Measurements from ENCODE around the gene SYNPR.

Gene SYNPR

GRCh38 chr3:63413523-63413922 lies 135.4 kb downstream of the SYNPR start:
- peak; percentile 9 for DNase-seq (ENCODE audit: low read depth, low spot score)
- no peaks in the 10 kb centered on the region; the same call in 1 of the 2 replicates for H3K4me1 ChIP-seq (ENCODE audit: control insufficient read depth, insufficient read depth, low read length)
- H3K36me3 ChIP-seq (ENCODE audit: control insufficient read depth, insufficient read depth, low read length) = no peaks in the 10 kb centered on the region
- no peak overlapping the region for H3K4me3 ChIP-seq (ENCODE audit: low read length)
- no peaks in the 10 kb centered on the region for H3K9me3 ChIP-seq (ENCODE audit: control insufficient read depth, insufficient read depth, low read length)
- no peaks in the 10 kb centered on the region for H3K27me3 ChIP-seq (ENCODE audit: control insufficient read depth, insufficient read depth, low read length)
- H3K27ac ChIP-seq (ENCODE audit: low read length) = no peak overlapping the region

DNA sequence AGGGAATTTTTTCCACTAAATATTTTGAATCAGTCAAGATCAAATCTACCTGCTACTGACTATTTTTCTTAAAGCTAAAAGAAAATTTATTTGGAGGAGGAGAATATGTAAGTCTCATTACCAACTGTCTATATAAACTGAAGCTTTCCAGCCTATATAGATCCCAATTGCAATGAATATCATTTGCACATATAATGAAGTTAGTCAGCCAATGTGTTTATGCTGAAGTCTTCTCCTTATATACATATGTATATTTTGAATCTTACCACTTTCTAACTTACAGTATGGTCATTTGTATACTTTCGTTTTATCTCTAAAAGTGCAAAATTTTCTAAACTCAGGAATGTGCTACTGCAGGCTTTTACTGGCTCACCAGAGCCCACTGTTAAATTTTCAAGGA lies 136.5 kb downstream of the SYNPR start:
- Histone ChIP-seq H3K4me3 (ENCODE audit: low read length) (no peak overlapping the region), H3K9me3 (ENCODE audit: control insufficient read depth, insufficient read depth, low read length) (no peaks in the 10 kb centered on the region), H3K4me1 (ENCODE audit: control insufficient read depth, insufficient read depth, low read length) (no peaks in the 10 kb centered on the region; the same call in 1 of the 2 replicates), H3K27me3 (ENCODE audit: control insufficient read depth, insufficient read depth, low read length) (no peaks in the 10 kb centered on the region), H3K36me3 (ENCODE audit: control insufficient read depth, insufficient read depth, low read length) (no peaks in the 10 kb centered on the region), H3K27ac (ENCODE audit: low read length) (no peak overlapping the region)
- no CpG with 5 or more reads among the region's 1 CpG for WGBS (ENCODE audit: insufficient coverage, insufficient read length)
- DNase-seq (ENCODE audit: low read depth, low spot score) = no peak

DNA sequence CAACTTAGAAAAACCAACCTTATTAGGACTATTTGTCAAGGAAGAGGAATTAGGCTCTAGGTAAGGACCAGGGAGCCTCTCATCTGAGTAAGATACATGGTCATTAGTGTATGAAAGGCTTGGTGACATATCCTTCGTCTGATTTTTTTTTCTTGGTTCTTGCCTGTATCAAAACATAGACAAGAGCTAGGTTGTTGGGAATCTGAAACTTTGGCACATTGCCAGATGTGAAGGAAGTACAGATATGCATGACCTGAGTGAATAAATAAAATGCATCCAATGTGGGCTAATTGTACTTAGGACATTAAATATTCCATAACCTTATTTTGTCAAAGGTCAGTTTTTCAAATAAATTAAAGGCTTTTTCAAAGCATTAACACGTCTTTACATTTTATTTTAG lies 151.8 kb downstream of the SYNPR start:
- no peaks in the 10 kb centered on the region for H3K4me1 ChIP-seq (ENCODE audit: control insufficient read depth, insufficient read depth, low read length)
- no CpG with 5 or more reads among the region's 2 CpGs for WGBS (ENCODE audit: insufficient coverage, insufficient read length)
- DNase-seq (ENCODE audit: low read depth, low spot score) = no peak
- no peak overlapping the region for H3K4me3 ChIP-seq (ENCODE audit: low read length)
- no peaks in the 10 kb centered on the region for H3K36me3 ChIP-seq (ENCODE audit: control insufficient read depth, insufficient read depth, low read length)
- no peaks in the 10 kb centered on the region for H3K9me3 ChIP-seq (ENCODE audit: control insufficient read depth, insufficient read depth, low read length)
- H3K27ac ChIP-seq (ENCODE audit: low read length) = no peak overlapping the region
- H3K27me3 ChIP-seq (ENCODE audit: control insufficient read depth, insufficient read depth, low read length) = no peaks in the 10 kb centered on the region

- Histone ChIP-seq H3K27ac (ENCODE audit: low read length) (no peak overlapping the region), H3K4me1 (ENCODE audit: control insufficient read depth, insufficient read depth, low read length) (no peaks in the 10 kb centered on the region), H3K27me3 (ENCODE audit: control insufficient read depth, insufficient read depth, low read length) (no peaks in the 10 kb centered on the region), H3K36me3 (ENCODE audit: control insufficient read depth, insufficient read depth, low read length) (no peaks in the 10 kb centered on the region), H3K4me3 (ENCODE audit: low read length) (no peak overlapping the region), H3K9me3 (ENCODE audit: control insufficient read depth, insufficient read depth, low read length) (no peaks in the 10 kb centered on the region)
- DNase-seq (ENCODE audit: low read depth, low spot score) = no peak
These were observed 152.8 kb downstream of the SYNPR start for GRCh38 chr3:63430875-63431274.

DNA sequence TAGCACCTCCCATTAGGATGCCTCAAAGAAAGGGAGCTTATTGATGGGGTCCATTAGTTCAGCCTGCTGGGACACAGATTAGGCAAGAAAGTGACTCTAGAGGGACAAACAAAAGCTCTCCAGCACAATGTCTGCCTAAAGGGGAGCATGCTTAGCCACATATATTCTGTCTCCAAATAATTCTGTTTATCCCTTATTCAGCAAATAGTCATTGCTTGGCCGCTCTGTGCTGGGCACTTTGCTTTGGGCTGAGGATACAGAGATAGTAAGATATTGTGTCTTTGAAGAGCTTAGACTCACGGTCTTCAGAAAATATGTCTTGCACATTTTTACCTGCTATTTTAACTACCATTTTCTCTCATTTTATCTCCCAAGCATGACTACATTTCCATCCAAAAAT lies 159.8 kb downstream of the SYNPR start:
- no peaks in the 10 kb centered on the region for H3K27me3 ChIP-seq (ENCODE audit: control insufficient read depth, insufficient read depth, low read length)
- H3K36me3 ChIP-seq (ENCODE audit: control insufficient read depth, insufficient read depth, low read length) = no peaks in the 10 kb centered on the region
- H3K4me1 ChIP-seq (ENCODE audit: control insufficient read depth, insufficient read depth, low read length) = peaks cover 12% of the 10 kb centered on the region; the same call in 1 of the 2 replicates
- H3K9me3 ChIP-seq (ENCODE audit: control insufficient read depth, insufficient read depth, low read length) = no peaks in the 10 kb centered on the region
- DNase-seq (ENCODE audit: low read depth, low spot score) = no peak
- H3K27ac ChIP-seq (ENCODE audit: low read length) = no peak overlapping the region
- no CpG with 5 or more reads among the region's 2 CpGs for WGBS (ENCODE audit: insufficient coverage, insufficient read length)
- H3K4me3 ChIP-seq (ENCODE audit: low read length) = no peak overlapping the region

DNA sequence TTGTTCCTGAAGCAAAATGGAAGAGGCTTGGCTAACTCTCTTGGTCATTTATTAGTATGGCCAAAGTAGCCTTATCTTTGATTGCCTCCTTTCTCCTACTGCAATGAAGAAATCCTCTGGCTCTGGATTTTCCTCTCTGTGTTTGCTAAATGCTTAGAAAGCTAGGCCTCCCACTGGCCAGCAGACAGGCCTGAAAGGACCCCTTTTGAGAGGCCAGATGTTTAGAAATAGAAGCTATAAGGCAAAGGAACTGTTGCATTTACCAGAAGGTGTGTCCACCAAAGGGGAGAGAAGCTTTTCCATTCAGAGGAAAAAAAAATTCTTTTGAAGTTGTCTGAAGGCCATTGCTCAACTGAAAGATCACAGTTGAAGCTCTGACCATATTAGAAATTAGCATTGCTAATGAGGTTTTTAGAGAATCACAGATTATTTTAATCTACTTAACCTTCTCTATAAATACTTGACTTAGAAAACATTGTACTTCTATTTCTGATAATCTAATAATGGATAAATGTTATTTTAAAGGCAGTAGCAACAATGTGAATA lies 160.8 kb downstream of the SYNPR start:
- H3K4me1 ChIP-seq (ENCODE audit: control insufficient read depth, insufficient read depth, low read length) = peaks cover 14% of the 10 kb centered on the region; the same call in 1 of the 2 replicates
- no peaks in the 10 kb centered on the region for H3K9me3 ChIP-seq (ENCODE audit: control insufficient read depth, insufficient read depth, low read length)
- H3K27me3 ChIP-seq (ENCODE audit: control insufficient read depth, insufficient read depth, low read length) = no peaks in the 10 kb centered on the region
- DNase-seq (ENCODE audit: low read depth, low spot score) = no peak
- H3K4me3 ChIP-seq (ENCODE audit: low read length) = no peak overlapping the region
- H3K36me3 ChIP-seq (ENCODE audit: control insufficient read depth, insufficient read depth, low read length) = no peaks in the 10 kb centered on the region
- no peak overlapping the region for H3K27ac ChIP-seq (ENCODE audit: low read length)

DNA sequence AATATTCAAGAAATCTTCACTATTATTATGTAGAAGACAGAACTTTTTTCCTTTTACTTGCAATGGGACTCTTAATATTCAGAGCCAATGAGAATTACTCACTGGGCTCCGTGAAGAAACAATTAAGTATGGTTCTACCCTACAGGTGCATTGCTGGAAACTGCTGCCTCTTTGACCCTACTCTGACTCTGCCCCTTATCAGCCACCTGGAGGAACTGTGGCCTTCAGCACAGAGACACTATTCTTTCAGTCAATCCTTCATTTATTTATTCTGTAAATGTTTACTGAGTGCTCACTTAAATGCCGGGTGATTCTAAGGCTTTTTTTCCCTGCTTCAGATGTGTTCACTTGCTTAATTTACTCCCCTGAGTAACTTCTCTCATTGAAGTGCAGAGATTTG lies 163.2 kb downstream of the SYNPR start:
- WGBS (ENCODE audit: insufficient coverage, insufficient read length) = no CpG with 5 or more reads among the region's 2 CpGs

GRCh38 chr3:63442918-63443317 lies 164.8 kb downstream of the SYNPR start:
- Histone ChIP-seq H3K4me3 (ENCODE audit: low read length) (no peak overlapping the region), H3K4me1 (ENCODE audit: control insufficient read depth, insufficient read depth, low read length) (peaks cover 18% of the 10 kb centered on the region; the same call in 1 of the 2 replicates), H3K9me3 (ENCODE audit: control insufficient read depth, insufficient read depth, low read length) (no peaks in the 10 kb centered on the region), H3K36me3 (ENCODE audit: control insufficient read depth, insufficient read depth, low read length) (no peaks in the 10 kb centered on the region), H3K27ac (ENCODE audit: low read length) (no peak overlapping the region), H3K27me3 (ENCODE audit: control insufficient read depth, insufficient read depth, low read length) (no peaks in the 10 kb centered on the region)
- WGBS (ENCODE audit: insufficient coverage, insufficient read length) = no CpG with 5 or more reads among the region's 3 CpGs
- DNase-seq (ENCODE audit: low read depth, low spot score) = no peak

More for the DNA sequence above, 163.2 kb downstream of the SYNPR start:
- Histone ChIP-seq H3K36me3 (ENCODE audit: control insufficient read depth, insufficient read depth, low read length) (no peaks in the 10 kb centered on the region), H3K27ac (ENCODE audit: low read length) (no peak overlapping the region), H3K9me3 (ENCODE audit: control insufficient read depth, insufficient read depth, low read length) (no peaks in the 10 kb centered on the region), H3K27me3 (ENCODE audit: control insufficient read depth, insufficient read depth, low read length) (no peaks in the 10 kb centered on the region), H3K4me3 (ENCODE audit: low read length) (no peak overlapping the region), H3K4me1 (ENCODE audit: control insufficient read depth, insufficient read depth, low read length) (peaks cover 18% of the 10 kb centered on the region; the same call in 1 of the 2 replicates)
- no peak for DNase-seq (ENCODE audit: low read depth, low spot score)

DNA sequence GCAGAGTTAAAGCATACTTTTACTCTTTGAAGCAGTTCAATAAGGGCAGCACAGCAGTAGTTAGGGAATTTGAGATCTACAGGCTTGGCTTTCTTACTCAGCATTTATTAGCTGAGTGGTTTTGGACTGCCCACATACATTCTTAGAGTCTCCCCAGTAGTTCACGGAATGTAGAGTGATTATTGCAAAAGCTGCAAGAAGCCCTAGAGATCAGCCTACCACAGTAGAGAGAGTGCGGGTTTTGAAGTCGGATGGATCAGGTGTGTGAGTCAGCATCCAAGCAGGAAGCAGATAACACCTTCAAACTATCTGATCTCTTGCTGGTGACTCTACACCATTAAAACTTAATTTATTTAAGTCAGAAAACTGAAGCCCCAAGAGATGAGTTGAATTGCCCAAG lies 171.9 kb downstream of the SYNPR start:
- H3K4me3 ChIP-seq (ENCODE audit: low read length) = no peak overlapping the region
- WGBS (ENCODE audit: insufficient coverage, insufficient read length) = no CpG with 5 or more reads among the region's 3 CpGs
- H3K9me3 ChIP-seq (ENCODE audit: control insufficient read depth, insufficient read depth, low read length) = no peaks in the 10 kb centered on the region
- H3K27me3 ChIP-seq (ENCODE audit: control insufficient read depth, insufficient read depth, low read length) = no peaks in the 10 kb centered on the region
- H3K36me3 ChIP-seq (ENCODE audit: control insufficient read depth, insufficient read depth, low read length) = no peaks in the 10 kb centered on the region
- no peak for DNase-seq (ENCODE audit: low read depth, low spot score)
- H3K4me1 ChIP-seq (ENCODE audit: control insufficient read depth, insufficient read depth, low read length) = peaks cover 1% of the 10 kb centered on the region; the same call in 1 of the 2 replicates
- H3K27ac ChIP-seq (ENCODE audit: low read length) = no peak overlapping the region

DNA sequence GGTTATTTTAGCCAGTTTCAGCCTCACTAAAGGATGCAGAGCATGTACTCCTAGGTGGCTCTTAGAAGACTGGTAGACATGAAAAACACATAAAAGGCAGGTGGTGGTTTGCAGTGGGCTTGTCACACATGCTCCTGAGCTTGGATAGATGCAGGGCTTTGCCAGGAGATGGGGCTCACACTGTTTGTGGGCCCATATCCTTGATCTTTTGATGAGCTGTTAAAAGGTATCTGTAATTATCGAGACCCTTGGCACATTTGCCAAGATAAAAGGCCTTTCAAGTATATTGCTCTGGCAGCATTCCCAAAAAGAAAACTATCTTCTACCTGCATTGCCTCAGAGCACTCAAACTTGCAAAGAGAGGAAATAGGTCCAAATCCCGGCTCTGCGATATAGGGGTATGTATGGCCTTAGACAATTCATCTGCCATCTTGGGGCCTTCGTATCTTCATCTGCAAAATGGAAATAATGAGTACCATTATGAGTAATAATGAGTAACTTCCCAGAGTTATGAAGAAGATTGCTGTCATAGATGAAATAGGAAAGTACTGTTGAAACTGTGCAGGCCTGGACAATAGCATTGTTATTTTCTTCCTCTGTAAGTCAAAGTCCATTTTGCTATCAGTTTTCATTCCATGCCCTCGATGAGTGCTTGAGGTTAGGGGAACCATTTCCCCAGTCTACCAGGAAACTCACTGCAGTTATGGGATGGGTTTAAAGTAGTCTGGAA lies 172.7 kb downstream of the SYNPR start:
- Histone ChIP-seq H3K9me3 (ENCODE audit: control insufficient read depth, insufficient read depth, low read length) (no peaks in the 10 kb centered on the region), H3K4me3 (ENCODE audit: low read length) (no peak overlapping the region), H3K36me3 (ENCODE audit: control insufficient read depth, insufficient read depth, low read length) (no peaks in the 10 kb centered on the region), H3K4me1 (ENCODE audit: control insufficient read depth, insufficient read depth, low read length) (peaks cover 1% of the 10 kb centered on the region; the same call in 1 of the 2 replicates), H3K27me3 (ENCODE audit: control insufficient read depth, insufficient read depth, low read length) (no peaks in the 10 kb centered on the region), H3K27ac (ENCODE audit: low read length) (no peak overlapping the region)
- WGBS (ENCODE audit: insufficient coverage, insufficient read length) = no CpG with 5 or more reads among the region's 5 CpGs
- DNase-seq (ENCODE audit: low read depth, low spot score) = no peak

- DNase-seq (ENCODE audit: low read depth, low spot score) = no peak
- Histone ChIP-seq H3K27me3 (ENCODE audit: control insufficient read depth, insufficient read depth, low read length) (no peaks in the 10 kb centered on the region), H3K9me3 (ENCODE audit: control insufficient read depth, insufficient read depth, low read length) (no peaks in the 10 kb centered on the region), H3K36me3 (ENCODE audit: control insufficient read depth, insufficient read depth, low read length) (no peaks in the 10 kb centered on the region), H3K4me1 (ENCODE audit: control insufficient read depth, insufficient read depth, low read length) (no peaks in the 10 kb centered on the region), H3K27ac (ENCODE audit: low read length) (no peak overlapping the region), H3K4me3 (ENCODE audit: low read length) (no peak overlapping the region)
- WGBS (ENCODE audit: insufficient coverage, insufficient read length) = no CpG with 5 or more reads among the region's 6 CpGs
These were observed 178.8 kb downstream of the SYNPR start for GRCh38 chr3:63456901-63457300.

Measured in iPS DF 6.9 (cell line).